Fibroblast of villous mesenchyme (primary cell): ENCODE measurements around the gene SLC13A2. TPM values are rescaled to one million over a fixed set of nuclear protein-coding genes. Genes with fewer than 3 reads are reported as not detected.

Experiments used
- DNase-seq: peaks from one replicate; pipeline ENCODE4 v3.0.0-alpha.2; 2010; ENCODE audit warnings: low read depth
- H3K4me3 ChIP-seq: 2 replicates; pipeline ENCODE4 v1.5.1; 2011; ENCODE audit warnings: low read depth, mild to moderate bottlenecking, low read length
- CTCF ChIP-seq: IDR thresholded peaks from 2 replicates; pipeline ENCODE4 v1.5.1; 2012; ENCODE audit warnings: low read depth, mild to moderate bottlenecking, low read length; ENCODE audit not compliant: insufficient read depth
- total RNA-seq: library from RNA; depleted of rRNA; stranded (reverse); fragments of >200 nt; gene quantifications from 2 replicates; pipeline ENCODE4 v1.2.3, GENCODE V29; 2012

SLC13A2 gene
- total RNA-seq, 1 donor, result not detected

- no peak for DNase-seq
- no peak overlapping the region for H3K4me3 ChIP-seq
- TF ChIP-seq CTCF, result no peak
Measured at GRCh38 chr17:28471531-28472342, 1.7 kb upstream of the SLC13A2 start.

DNA sequence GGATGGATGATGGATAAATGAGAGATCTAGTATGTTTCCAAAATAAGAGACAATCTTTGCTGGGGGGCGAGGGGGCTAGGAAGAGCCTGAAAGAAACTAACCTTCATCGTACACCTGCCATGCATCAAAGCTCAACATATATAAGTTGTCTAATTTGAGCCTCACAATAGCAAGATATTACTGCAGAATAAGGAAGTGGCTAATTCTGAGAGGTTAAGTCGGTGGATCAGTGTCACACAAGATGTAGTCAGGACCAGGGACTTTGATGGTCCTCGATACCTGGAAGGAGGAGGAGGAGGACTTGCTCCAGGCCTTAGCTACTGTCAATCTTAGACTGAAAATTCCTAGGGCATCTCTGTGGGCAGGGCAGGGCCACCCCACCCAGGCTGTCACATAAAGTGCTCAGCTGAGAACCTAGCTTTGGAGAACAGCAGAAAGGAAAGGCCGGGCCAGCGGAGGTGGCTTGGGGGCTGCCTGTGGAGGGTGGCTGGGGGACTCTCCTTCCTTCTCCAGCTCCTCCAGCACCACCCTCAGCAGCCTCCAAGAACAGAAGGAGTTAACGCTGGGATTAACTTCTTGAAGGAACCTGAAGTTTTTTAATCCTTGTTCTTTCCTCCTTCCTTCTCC lies 460 bp upstream of the SLC13A2 start:
- no peak for TF ChIP-seq CTCF
- no peak for DNase-seq
- H3K4me3 ChIP-seq, result no peak overlapping the region

DNA sequence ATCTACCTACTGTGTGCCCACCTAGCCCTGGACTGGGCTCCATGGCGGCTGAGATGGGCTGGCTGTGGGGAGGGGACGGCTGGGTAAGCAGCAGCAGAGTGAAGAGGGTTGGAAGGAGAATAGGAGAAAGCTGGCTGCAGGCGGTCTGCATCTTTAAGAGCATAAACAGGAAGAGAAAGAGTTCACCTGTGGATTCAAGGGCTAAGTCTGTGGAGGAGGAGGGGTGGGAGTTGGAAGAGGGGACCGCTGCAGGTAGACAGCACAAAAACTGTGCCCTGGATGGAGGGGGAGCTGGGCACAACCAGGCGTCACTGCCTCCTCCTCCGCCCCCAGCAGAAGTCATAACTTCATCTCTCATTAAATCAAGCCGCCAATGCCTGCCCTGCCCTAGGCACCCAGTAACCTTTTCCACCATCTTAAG lies 677 bp downstream of the SLC13A2 start:
- TF ChIP-seq CTCF, result no peak
- DNase-seq, result no peak
- no peak overlapping the region for H3K4me3 ChIP-seq

DNA sequence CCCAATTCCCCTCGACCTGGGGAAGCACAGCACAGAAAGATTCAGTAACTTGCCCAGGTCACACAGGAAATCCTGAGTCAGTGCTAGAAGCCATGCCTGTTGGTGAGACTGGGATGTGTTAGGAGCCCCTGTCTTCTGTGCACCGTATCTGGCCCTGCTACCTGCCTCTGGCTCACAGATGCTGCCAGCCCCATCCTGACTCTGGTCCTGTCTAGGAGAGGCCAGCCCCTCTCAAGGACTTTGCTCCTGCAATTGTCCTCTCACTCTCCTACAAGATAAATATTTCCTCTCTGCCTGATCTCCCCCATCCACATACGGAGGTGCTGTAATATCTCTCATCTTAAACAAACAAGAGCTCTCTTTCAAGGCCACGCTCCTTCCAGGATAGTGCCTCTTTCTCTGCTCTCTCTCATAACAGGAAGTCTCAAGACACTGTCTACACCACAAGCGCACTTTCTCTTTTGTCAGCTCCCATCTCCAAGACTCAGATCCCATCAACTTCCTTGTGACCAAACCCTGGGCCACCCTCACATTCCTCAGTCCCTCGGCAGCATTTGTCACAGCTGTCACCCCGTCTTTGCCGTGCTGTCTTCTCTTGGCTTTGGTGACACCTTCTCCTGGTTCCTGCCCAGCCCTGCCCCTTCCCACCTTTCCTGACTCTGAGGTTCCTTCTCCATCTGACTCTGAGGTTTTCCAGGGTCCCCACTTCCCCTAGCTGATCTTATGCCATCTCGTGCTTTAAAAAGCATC lies 1.9 kb downstream of the SLC13A2 start:
- TF ChIP-seq CTCF, result no peak
- DNase-seq, result no peak
- no peak overlapping the region for H3K4me3 ChIP-seq

DNA sequence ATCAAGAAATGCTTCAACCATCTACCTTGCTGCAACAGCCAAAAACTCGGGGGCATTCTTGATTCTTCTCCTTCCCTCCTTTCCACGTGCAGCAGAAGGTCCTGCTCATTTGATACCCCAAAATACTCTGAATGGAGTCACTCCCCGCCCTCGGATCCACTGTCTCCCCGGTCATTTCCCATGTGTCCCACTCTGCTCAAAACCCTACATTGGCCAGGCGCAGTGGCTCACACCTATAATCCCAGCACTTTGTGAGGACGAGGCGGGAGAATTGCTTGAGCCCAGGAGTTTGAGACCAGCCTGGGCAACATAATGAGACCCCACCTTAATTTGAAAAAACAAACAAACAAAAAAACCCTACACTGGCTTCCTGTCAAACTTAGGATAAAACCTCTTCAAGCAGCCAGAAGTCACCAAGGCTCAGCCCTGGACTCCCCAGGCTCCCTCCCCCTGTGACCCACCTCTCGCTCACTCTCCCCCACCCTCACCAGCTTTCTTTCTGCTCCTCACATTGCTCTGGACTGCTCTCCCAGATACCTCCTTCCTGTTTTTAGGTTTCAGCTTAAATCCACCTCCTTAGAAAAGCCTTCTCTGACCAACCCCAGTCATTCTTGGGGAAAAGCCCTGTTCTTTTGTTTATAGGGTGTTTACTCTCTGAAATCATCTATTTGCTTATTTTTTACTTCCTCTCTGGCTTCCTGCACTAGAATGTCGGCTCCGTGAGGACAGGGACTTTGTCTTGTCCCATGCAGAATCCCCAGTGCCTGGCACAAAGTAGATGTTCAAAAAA lies 2.8 kb downstream of the SLC13A2 start:
- no peak for TF ChIP-seq CTCF
- DNase-seq, result no peak
- no peak overlapping the region for H3K4me3 ChIP-seq

- DNase-seq, result no peak
- no peak for TF ChIP-seq CTCF
- no peak overlapping the region for H3K4me3 ChIP-seq
Measured at GRCh38 chr17:28477928-28478327, 4.5 kb downstream of the SLC13A2 start.
